Activated T-helper 1 cell treated with anti-CD3 and anti-CD28 coated beads, Interleukin-12 subunit alpha, Interleukin-12 subunit beta, Interleukin-2, Interleukin-4 antibody, amounts not matched to agents 30 ng/mL and 10 ng/mL and 1 ng/mL, durations not matched to agents 14 hours and 24 hours and 36 hours (primary cell): ENCODE data around the gene LRR1. TPM values are rescaled to one million over a fixed set of nuclear protein-coding genes. Genes with fewer than 3 reads are reported as not detected.

ENCODE experiments used
- DNase-seq: peaks from one replicate; pipeline ENCODE4 v3.0.0; 2021; ENCODE audit warnings: low spot score
- H3K27ac Mint-ChIP-seq: one replicate; pipeline ENCODE4 v1.8.0; 2021; ENCODE audit warnings: mild to moderate bottlenecking, mixed read lengths
- H3K27me3 Mint-ChIP-seq: one replicate; pipeline ENCODE4 v1.8.0; 2022; ENCODE audit warnings: mild to moderate bottlenecking, moderate library complexity, mixed read lengths; ENCODE audit not compliant: insufficient read depth
- H3K36me3 Mint-ChIP-seq: one replicate; pipeline ENCODE4 v1.8.0; 2021; ENCODE audit warnings: low read depth, mixed read lengths
- H3K4me1 Mint-ChIP-seq: one replicate; pipeline ENCODE4 v1.8.0; 2021; ENCODE audit warnings: low read depth, mixed read lengths
- H3K4me3 Mint-ChIP-seq: one replicate; pipeline ENCODE4 v1.8.0; 2021; ENCODE audit warnings: mild to moderate bottlenecking, moderate library complexity, mixed read lengths
- H3K9me3 Mint-ChIP-seq: one replicate; pipeline ENCODE4 v1.8.0; 2021; ENCODE audit warnings: mixed read lengths
- intact Hi-C: fragments of 100-400 bp; cut with micrococcal nuclease; formaldehyde crosslinking; loops from one replicate; pipeline ENCODE4 v1.15.1; 2024
- total RNA-seq: library from RNA; stranded (reverse); gene quantifications from 2 replicates; pipeline ENCODE4 v1.2.3, GENCODE V29; 2022

Gene LRR1, protein sequence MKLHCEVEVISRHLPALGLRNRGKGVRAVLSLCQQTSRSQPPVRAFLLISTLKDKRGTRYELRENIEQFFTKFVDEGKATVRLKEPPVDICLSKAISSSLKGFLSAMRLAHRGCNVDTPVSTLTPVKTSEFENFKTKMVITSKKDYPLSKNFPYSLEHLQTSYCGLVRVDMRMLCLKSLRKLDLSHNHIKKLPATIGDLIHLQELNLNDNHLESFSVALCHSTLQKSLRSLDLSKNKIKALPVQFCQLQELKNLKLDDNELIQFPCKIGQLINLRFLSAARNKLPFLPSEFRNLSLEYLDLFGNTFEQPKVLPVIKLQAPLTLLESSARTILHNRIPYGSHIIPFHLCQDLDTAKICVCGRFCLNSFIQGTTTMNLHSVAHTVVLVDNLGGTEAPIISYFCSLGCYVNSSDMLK
- 45.1 and 46.7 TPM in 2 replicates for total RNA-seq

DNA sequence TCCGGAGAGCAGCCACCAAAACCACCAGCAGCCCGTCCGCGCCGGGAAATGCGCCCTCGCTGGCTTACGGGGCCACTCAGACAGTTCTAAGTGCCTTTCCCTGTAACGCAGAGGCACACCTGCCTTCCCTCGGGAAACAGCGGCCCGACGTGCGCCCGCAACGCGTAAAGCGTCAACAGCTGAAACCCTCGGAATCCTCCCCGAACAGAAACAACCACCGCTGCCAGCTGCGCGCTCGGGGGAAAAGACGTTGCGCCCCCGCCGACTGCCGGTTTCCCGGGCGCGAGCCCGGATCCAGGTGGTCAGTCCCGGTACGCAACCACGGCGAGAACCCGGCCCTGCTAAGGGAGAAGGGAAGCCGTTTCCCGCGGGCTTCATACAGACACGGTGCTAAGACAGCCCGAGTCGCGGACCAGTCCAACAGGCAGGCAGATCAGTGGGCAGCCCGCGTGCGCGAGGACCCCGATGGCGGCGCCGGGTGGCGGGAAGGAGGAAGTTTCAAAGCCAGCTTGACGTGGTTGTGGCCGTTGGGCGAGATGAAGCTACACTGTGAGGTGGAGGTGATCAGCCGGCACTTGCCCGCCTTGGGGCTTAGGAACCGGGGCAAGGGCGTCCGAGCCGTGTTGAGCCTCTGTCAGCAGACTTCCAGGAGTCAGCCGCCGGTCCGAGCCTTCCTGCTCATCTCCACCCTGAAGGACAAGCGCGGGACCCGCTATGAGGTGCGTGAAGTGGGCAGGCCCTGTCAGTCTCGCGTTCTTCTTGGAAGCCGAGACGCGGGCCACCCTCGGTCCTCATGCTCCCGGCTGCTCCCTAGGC lies at the start of gene LRR1:
Gene LRR1, plus strand, starts transcription at position 456 of the 816 bp plus-strand sequence. Its CDS starts 81 bp downstream, at position 537.
- DNase-seq, result peak; percentile 82

DNA sequence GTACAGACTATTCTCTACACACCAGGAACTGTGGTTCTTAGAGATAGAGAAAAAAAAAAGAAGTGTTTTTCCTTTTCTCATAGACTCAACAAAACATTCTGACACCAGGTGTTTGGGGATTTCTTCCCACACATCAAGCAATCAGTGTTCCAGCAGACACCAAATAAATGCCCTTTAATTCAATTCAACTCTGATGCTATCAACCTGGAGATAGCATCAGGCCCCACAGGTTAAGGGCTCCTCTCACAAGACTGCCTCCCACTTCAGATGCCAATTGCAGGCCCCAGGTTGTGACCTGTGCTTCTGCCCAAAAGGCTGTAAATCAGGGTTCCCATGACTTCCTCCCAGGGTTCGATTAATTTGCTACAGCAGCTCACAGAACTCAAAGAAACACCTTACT lies 49.3 kb upstream of the LRR1 start:
- intact Hi-C loops, result no loop called here
- H3K27me3 Mint-ChIP-seq, result peaks cover 6% of the 10 kb centered on the region
- H3K4me1 Mint-ChIP-seq, result no peaks in the 10 kb centered on the region
- H3K9me3 Mint-ChIP-seq, result no peaks in the 10 kb centered on the region
- H3K36me3 Mint-ChIP-seq, result no peaks in the 10 kb centered on the region
- no peak overlapping the region for H3K27ac Mint-ChIP-seq
- H3K4me3 Mint-ChIP-seq, result no peak overlapping the region
- DNase-seq, result no peak

More for the DNA sequence above, at the start of gene LRR1:
- peaks cover 8% of the 10 kb centered on the region for H3K36me3 Mint-ChIP-seq
- no peaks in the 10 kb centered on the region for H3K9me3 Mint-ChIP-seq
- no peaks in the 10 kb centered on the region for H3K27me3 Mint-ChIP-seq
- peaks cover 44% of the 10 kb centered on the region for H3K4me1 Mint-ChIP-seq
- intact Hi-C loops, result loop anchor here (1.0 to 5.0 kb wide), 4 partner anchors 12 to 519 kb away; partner anchors contain the start of genes MGAT2, RPL36AL, RPS29 and VCPKMT
- peak within 1 kb of the TSS; percentile 95 for H3K27ac Mint-ChIP-seq
- H3K4me3 Mint-ChIP-seq, result peak within 1 kb of the TSS; percentile 92

DNA sequence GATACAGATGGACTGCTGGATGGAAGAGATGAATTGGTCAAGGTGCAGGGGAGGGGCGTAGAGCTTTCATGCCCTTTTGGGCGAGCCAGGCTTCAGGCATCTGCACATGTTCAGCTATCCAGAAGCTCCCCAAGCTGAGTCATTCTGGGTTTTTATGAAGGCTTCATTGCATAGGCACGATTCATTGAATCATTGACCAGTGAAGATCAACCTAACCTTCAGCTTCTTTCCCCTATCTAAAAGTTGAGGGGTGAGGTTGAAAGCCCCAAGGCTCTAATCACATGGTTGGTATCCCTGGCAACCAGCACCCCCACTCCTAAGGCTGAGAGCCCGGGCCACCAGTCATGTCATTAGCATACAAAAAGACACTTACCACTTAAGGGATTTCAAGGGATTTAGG lies 48.9 kb upstream of the LRR1 start:
- Mint-ChIP-seq H3K4me1 (no peaks in the 10 kb centered on the region), H3K9me3 (no peaks in the 10 kb centered on the region), H3K27me3 (peaks cover 6% of the 10 kb centered on the region), H3K27ac (no peak overlapping the region), H3K36me3 (no peaks in the 10 kb centered on the region), H3K4me3 (no peak overlapping the region)
- intact Hi-C loops, result no loop called here
- DNase-seq, result no peak

DNA sequence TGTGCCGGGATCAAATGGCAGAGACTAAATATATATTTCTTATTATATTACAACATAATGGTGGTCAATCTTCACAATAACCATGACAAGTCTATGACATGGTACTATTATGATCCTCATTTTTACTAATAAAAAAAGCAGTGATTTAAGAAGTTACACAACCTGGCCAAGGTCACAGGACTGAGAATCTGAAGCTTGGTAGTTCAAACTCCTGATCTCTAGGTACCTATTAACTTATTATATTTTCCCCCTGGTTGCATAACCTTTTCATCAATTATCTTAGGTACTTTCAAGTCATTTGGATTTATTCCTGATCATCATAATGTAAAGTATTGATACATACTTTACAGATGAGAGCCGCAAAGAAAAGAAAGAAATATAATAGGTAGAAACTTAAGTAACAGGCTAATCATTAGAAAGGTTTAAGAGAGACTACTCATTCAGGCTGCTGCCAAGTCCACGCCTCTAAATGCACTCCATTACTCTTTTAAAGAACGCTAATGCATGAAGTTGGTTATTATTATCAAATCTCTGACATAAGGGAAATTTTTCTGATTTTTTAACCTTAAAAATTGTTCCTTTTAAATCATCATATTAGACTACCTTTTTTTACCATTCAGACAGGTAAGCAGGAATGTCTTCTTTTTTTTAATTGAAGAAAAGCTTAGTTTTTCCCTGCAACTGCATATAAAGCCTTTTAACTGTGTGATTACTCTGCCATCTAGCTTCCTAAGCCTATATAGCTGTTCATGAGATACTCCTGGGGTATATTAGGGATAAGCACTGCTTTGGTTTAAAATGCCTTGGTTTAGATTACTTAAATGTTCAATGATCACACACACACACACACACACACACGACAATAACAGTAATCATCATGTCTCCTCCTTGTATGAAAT lies 48.2 kb upstream of the LRR1 start:
- Mint-ChIP-seq H3K27ac (no peak overlapping the region), H3K4me1 (no peaks in the 10 kb centered on the region), H3K27me3 (peaks cover 6% of the 10 kb centered on the region), H3K4me3 (no peak overlapping the region), H3K36me3 (no peaks in the 10 kb centered on the region), H3K9me3 (no peaks in the 10 kb centered on the region)
- no peak for DNase-seq
- intact Hi-C loops, result no loop called here

DNA sequence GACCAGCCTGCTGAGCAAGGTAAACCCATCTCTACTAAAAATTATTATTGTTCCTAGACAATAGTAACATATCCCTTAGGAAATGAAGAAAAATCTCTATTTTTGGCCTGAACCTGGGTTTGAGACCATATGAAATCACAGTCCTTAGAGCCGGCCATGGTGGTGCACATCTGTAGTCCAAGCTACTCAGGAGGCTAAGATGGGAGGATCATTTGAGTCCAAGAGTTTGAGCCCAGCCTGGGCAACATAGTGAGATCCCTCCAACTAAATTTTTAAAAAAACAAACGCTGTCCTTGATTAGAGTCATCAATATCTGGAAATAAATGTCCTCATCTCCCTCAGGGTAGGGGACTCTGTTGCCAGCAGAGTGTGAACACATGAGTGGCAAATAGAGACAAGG lies 47.2 kb upstream of the LRR1 start:
- DNase-seq, result no peak
- H3K4me3 Mint-ChIP-seq, result no peak overlapping the region
- peaks cover 6% of the 10 kb centered on the region for H3K27me3 Mint-ChIP-seq
- H3K4me1 Mint-ChIP-seq, result no peaks in the 10 kb centered on the region
- no peaks in the 10 kb centered on the region for H3K36me3 Mint-ChIP-seq
- intact Hi-C loops, result no loop called here
- H3K9me3 Mint-ChIP-seq, result no peaks in the 10 kb centered on the region
- no peak overlapping the region for H3K27ac Mint-ChIP-seq

DNA sequence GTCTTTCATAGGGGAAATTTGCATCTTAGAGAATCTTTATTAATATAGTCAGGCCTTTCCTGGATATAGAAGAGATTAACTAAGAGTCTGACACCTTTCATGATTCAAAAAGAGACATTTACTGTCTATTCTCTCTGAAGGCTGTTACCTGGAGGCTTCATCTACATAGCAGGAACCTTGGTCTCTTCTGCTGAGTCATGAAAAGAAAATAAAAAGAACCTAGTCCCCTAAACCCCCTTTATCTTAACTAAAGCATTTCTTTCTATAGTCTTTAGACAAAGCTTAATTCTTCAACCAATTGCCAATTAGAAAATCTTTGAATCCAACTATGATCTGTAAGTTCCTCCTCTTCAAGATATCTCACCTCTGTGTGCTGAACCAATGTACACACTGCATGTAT lies 45.6 kb upstream of the LRR1 start:
- H3K4me1 Mint-ChIP-seq, result no peaks in the 10 kb centered on the region
- H3K4me3 Mint-ChIP-seq, result no peak overlapping the region
- no peak for DNase-seq
- intact Hi-C loops, result no loop called here
- no peaks in the 10 kb centered on the region for H3K9me3 Mint-ChIP-seq
- no peaks in the 10 kb centered on the region for H3K36me3 Mint-ChIP-seq
- H3K27ac Mint-ChIP-seq, result no peak overlapping the region
- H3K27me3 Mint-ChIP-seq, result peaks cover 4% of the 10 kb centered on the region

DNA sequence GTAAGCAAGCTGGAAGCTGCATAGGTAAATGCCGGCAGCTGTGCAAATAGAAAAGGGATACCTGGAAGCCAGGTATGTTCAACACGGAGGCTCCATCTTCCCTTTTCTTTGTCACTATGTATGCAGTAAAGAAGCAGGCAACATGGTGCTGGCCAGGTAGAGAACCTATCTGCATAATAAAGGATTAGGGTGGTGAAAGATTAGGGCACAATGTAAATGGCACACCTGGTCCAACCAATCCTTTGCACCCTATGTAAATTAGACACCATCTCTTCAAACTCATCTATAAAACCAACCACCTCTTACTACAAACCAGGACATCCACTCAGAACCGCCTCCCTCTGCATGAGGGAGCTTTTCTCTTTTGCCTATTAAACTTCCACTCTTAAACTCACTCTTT lies 44.8 kb upstream of the LRR1 start:
- H3K36me3 Mint-ChIP-seq, result no peaks in the 10 kb centered on the region
- no peaks in the 10 kb centered on the region for H3K4me1 Mint-ChIP-seq
- peaks cover 4% of the 10 kb centered on the region for H3K27me3 Mint-ChIP-seq
- intact Hi-C loops, result no loop called here
- H3K4me3 Mint-ChIP-seq, result no peak overlapping the region
- no peak for DNase-seq
- H3K9me3 Mint-ChIP-seq, result no peaks in the 10 kb centered on the region
- H3K27ac Mint-ChIP-seq, result no peak overlapping the region

DNA sequence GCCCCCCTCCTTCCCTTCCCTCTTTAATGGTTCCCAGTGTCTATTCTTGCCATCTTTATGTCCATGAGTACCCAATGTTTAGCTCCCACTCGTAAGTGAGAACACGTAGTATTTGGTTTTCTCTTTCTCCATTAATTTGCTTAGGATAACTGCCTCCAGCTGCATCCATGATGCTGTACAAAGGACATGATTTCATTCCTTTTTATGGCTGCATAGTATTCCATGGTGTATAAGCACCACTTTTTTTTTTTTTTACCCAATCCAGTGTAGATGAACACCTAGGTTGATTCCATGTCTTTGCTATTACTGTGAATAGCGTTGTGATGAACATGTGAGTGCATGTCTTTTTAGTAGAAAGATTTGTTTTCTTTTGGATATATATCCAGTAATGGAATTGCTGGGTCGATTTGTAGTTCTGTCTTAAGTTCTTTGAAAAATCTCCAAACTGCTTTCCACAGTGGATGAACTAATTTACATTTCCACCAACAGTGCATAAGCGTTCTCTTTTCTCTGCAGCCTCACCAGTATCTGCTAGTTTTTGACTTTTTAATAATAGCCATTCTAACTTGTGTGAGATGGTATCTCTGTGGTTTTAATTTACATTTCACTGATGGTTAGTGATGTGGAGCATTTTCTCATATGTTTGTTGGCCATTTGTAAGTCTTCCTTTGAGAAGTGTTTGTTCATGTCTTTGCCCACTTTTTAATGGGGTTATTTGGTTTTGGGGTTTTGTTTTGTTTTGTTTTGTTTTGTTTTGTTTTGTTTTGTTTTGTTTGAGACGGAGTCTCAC lies 38.6 kb upstream of the LRR1 start:
- Mint-ChIP-seq H3K27me3 (peaks cover 1% of the 10 kb centered on the region), H3K9me3 (peaks cover 4% of the 10 kb centered on the region), H3K27ac (no peak overlapping the region), H3K4me1 (no peaks in the 10 kb centered on the region), H3K36me3 (no peaks in the 10 kb centered on the region), H3K4me3 (no peak overlapping the region)
- no peak for DNase-seq
- intact Hi-C loops, result no loop called here

DNA sequence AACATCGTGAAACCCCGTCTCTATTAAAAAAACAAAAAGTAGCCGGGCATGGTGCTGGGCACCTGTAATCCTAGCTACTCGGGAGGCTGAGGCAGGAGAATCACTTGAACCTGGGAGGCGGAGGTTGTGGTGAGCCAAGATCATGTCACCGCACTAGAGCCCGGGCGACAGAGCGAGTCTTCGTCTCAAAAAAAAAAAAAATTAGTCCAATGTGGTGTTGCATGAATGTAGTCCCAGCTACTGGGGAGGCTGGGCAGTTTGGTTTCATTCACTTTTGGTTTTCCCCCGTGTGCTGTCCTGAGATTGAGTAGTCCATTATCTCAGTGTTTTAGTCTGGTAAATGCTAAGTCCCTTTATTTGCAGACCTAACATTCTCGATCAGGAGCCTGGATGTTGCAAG lies 32.0 kb upstream of the LRR1 start:
- Mint-ChIP-seq H3K27ac (no peak overlapping the region), H3K36me3 (peaks cover 5% of the 10 kb centered on the region)
- DNase-seq, result no peak

DNA sequence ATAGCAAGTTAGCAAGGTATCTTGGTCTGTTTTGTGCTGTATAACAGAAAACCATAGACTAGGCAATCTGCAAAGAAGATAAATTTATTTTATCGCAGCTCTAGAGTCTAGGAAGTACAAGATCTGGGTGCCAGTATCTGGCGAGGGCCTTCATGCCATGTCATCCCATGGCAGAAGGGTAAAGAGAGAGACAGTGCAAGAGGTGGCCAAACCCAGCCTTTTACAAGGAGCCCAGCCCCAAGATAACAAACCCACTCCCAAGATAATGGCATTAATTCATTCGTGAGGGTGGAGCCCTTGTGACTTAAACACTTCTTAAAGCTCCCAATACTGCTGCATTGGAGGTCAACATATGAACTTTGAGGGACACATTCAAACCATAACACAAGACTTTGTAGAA lies 29.5 kb upstream of the LRR1 start:
- no peak for DNase-seq
- H3K9me3 Mint-ChIP-seq, result no peaks in the 10 kb centered on the region
- no peaks in the 10 kb centered on the region for H3K27me3 Mint-ChIP-seq
- intact Hi-C loops, result no loop called here
- no peak overlapping the region for H3K27ac Mint-ChIP-seq
- H3K4me3 Mint-ChIP-seq, result no peak overlapping the region
- no peaks in the 10 kb centered on the region for H3K4me1 Mint-ChIP-seq
- H3K36me3 Mint-ChIP-seq, result peaks cover 18% of the 10 kb centered on the region

More for the DNA sequence above, 32.0 kb upstream of the LRR1 start:
- H3K27me3 Mint-ChIP-seq, result peaks cover 1% of the 10 kb centered on the region
- H3K4me1 Mint-ChIP-seq, result no peaks in the 10 kb centered on the region
- intact Hi-C loops, result no loop called here
- no peak overlapping the region for H3K4me3 Mint-ChIP-seq
- H3K9me3 Mint-ChIP-seq, result peaks cover 4% of the 10 kb centered on the region

DNA sequence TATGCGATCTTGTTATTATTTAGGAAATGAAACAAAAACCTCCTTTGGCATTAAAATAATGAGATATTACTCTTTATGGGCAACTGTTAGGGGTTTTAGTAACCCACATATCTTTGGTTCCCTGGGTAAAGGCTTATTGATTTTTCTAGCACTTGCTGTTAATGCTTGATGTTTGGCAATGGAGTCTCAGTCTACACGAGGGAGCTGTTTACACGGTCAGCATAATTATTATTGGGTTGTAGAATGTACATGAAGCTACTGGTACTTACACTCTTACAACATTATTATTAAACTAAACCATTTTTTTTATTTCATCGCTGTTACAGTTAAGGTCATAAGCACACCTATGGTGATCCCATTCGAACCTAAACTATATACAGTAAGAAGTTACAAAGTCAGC lies 24.7 kb upstream of the LRR1 start:
- intact Hi-C loops, result no loop called here
- H3K4me3 Mint-ChIP-seq, result no peak overlapping the region
- H3K27ac Mint-ChIP-seq, result no peak overlapping the region
- H3K9me3 Mint-ChIP-seq, result no peaks in the 10 kb centered on the region
- DNase-seq, result no peak
- H3K27me3 Mint-ChIP-seq, result no peaks in the 10 kb centered on the region
- peaks cover 37% of the 10 kb centered on the region for H3K36me3 Mint-ChIP-seq
- H3K4me1 Mint-ChIP-seq, result peaks cover 4% of the 10 kb centered on the region

DNA sequence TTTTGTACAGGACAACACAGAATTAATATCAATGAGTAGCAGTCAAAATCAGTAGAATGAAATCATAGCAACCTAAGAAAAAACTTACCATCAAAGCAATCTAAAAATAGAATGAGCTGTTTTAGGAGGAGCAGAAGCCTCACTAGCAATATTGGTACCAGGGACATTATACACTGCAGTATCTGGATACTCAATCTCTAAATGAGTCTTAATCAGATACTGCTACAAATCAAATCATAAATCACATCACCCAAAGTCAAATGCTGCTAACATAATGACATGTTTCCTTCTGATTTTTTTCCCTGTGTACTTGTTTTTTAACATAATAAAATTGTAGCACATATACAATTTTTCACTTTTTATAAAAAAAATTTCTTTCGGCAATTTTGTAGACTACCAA lies 20.6 kb upstream of the LRR1 start:
- H3K27ac Mint-ChIP-seq, result no peak overlapping the region

More for the DNA sequence above, 20.6 kb upstream of the LRR1 start:
- no peaks in the 10 kb centered on the region for H3K27me3 Mint-ChIP-seq
- H3K4me3 Mint-ChIP-seq, result no peak overlapping the region
- peaks cover 41% of the 10 kb centered on the region for H3K4me1 Mint-ChIP-seq
- no peaks in the 10 kb centered on the region for H3K9me3 Mint-ChIP-seq
- intact Hi-C loops, result no loop called here
- H3K36me3 Mint-ChIP-seq, result peaks cover 54% of the 10 kb centered on the region
- no peak for DNase-seq
